ENCODE results near the gene MYLK.

DNA sequence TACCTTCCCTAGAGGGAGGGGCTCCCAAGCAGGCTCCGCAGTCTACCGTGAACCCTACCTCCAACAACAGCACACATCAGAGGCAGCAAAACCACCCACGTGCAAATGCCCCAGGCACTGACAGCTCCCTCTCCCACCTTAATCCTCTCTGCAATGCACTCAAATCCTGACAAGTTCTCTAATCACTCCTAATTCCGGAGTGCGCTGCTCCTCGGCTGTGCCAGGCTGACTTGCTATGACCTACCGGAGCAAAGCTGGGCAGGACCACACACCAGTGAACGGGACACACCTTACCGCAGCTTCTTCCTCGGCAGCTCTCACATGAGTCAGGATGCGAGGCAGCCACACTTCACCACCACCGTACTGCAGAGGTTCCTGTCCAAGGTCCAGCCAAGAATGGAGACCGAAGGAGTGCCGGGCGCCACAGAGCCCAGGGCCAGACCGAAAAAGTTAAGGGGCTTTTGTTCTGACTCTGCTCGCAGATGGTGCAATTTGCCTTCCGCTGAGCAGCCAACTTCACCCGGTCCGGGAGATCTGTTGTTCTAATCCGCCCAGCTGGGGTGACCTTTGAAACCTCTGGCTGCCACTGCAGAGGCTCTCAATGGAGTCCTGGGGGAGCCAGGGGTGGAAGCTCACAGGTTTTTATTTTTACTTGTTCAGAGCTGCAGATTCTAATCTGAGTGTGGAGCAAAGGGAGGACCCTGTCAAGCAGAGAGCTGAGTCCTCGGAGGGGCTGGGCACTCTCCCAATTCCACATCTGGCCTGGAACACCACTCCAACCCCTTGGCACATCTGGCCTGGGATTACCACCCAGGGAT lies 84.4 kb downstream of the MYLK start:
- TF ChIP-seq EP300 (IDR thresholded peaks at IDR 0.05) (no peak), POLR2AphosphoS5 (IDR thresholded peaks at IDR 0.05) (no peak)
- TF ChIP-seq, protein P1, sequence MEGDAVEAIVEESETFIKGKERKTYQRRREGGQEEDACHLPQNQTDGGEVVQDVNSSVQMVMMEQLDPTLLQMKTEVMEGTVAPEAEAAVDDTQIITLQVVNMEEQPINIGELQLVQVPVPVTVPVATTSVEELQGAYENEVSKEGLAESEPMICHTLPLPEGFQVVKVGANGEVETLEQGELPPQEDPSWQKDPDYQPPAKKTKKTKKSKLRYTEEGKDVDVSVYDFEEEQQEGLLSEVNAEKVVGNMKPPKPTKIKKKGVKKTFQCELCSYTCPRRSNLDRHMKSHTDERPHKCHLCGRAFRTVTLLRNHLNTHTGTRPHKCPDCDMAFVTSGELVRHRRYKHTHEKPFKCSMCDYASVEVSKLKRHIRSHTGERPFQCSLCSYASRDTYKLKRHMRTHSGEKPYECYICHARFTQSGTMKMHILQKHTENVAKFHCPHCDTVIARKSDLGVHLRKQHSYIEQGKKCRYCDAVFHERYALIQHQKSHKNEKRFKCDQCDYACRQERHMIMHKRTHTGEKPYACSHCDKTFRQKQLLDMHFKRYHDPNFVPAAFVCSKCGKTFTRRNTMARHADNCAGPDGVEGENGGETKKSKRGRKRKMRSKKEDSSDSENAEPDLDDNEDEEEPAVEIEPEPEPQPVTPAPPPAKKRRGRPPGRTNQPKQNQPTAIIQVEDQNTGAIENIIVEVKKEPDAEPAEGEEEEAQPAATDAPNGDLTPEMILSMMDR (IDR thresholded peaks at IDR 0.05): no peak

All from suprapubic skin (tissue), 4 donors.